K562 (cell line): ENCODE measurements around the gene SEMA3F. TPM values are rescaled to one million over a fixed set of nuclear protein-coding genes. Genes with fewer than 3 reads are reported as not detected.

ENCODE experiments used
- ESRRA ChIP-seq: fragments of 450-650 bp; IDR thresholded peaks from 2 replicates; pipeline ENCODE4 v1.6.1; 2014; ENCODE audit warnings: low read depth, mild to moderate bottlenecking, moderate library complexity, borderline replicate concordance
- GABPB1 ChIP-seq: sonication (generic); formaldehyde crosslinking; IDR thresholded peaks from 2 replicates; pipeline ENCODE4 v1.8.0; 2022; ENCODE audit warnings: mild to moderate bottlenecking, missing genetic modification reagents
- JUN ChIP-seq, 2 experiments: sonication (generic) in 1 of 2; formaldehyde crosslinking in 1 of 2; IDR thresholded peaks; 2 replicates each; pipeline versions ENCODE4 v1.6.1 to v1.8.0; 2012 to 2022; ENCODE audit warnings: borderline replicate concordance in 2 of 2, mild to moderate bottlenecking in 2 of 2, improper control_type of control experiment in 1 of 2, low read depth in 1 of 2, low read length in 1 of 2, missing genetic modification reagents in 1 of 2
- KLF16 ChIP-seq: IDR thresholded peaks from 2 replicates; pipeline ENCODE4 v1.6.1; 2016; ENCODE audit warnings: antibody characterized with exemption
- MBD2 ChIP-seq: sonication (generic); IDR thresholded peaks from 2 replicates; pipeline ENCODE4 v1.6.1; 2016; ENCODE audit warnings: low read depth, borderline replicate concordance
- RBM34 ChIP-seq: fragments of 200-400 bp; formaldehyde crosslinking; IDR thresholded peaks from 2 replicates; pipeline ENCODE4 v1.6.1; 2018; ENCODE audit warnings: low read length, borderline replicate concordance; ENCODE audit not compliant: insufficient read depth
- RBM39 ChIP-seq: fragments of 200-400 bp; formaldehyde crosslinking; optimal IDR thresholded peaks from 2 replicates; pipeline ENCODE3; 2018; ENCODE audit warnings: low read depth, low read length
- SMAD2 ChIP-seq: fragments of 150-350 bp; IDR thresholded peaks from 2 replicates; pipeline ENCODE4 v1.6.1; 2014; ENCODE audit warnings: low read depth, mild to moderate bottlenecking, low read length
- SMC3 ChIP-seq: conservative IDR thresholded peaks from 2 replicates; pipeline ENCODE4 v1.6.1; 2011; ENCODE audit warnings: low read depth, low read length, improper control_type of control experiment; ENCODE audit not compliant: insufficient read depth
- TAF15 ChIP-seq: fragments of 200-400 bp; formaldehyde crosslinking; IDR thresholded peaks from 2 replicates; pipeline ENCODE4 v1.6.1; 2017; ENCODE audit warnings: mild to moderate bottlenecking, low read depth, low read length, moderate library complexity
- WHSC1 ChIP-seq: IDR thresholded peaks from one replicate; pipeline ENCODE4 v1.6.1; 2012; ENCODE audit warnings: low read length, control low read depth, inconsistent platforms
- ZNF263 ChIP-seq: sonication (generic); formaldehyde crosslinking; IDR thresholded peaks from 2 replicates; pipeline ENCODE4 v1.8.0; 2022; ENCODE audit warnings: mild to moderate bottlenecking, missing genetic modification reagents, borderline replicate concordance
- ZNF354B ChIP-seq: fragments of 250-450 bp; sonication (Bioruptor Pico); IDR thresholded peaks from 2 replicates; pipeline ENCODE4 v1.4.0; 2020
- ZNF551 ChIP-seq: fragments of 250-450 bp; sonication (Bioruptor Pico); IDR thresholded peaks from 2 replicates; pipeline ENCODE4 v1.5.0; 2021; ENCODE audit warnings: mild to moderate bottlenecking, moderate library complexity
- polyA plus RNA-seq, 8 experiments: library from polyadenylated mRNA; depleted of rRNA in 4 of 8; stranded (reverse) in 5 of 8; unstranded in 3 of 8; fragments of >200 nt; fragmentation: Nextera tagmentation in 2 of 8; fragmentation: Illumina TruSeq in 1 of 8; extraction: Ambion mirVana in 2 of 8; extraction: Trizol in 1 of 8; gene quantifications; 2 replicates each; pipeline versions ENCODE4 v1.2.1 to v1.2.3, GENCODE V29; 2011 to 2014; ENCODE audit warnings: inconsistent platforms in 1 of 8, missing spikeins in 1 of 8
- total RNA-seq, 7 experiments: library from RNA; depleted of rRNA in 6 of 7; stranded (reverse); fragments of >200 nt in 6 of 7; fragmentation: Illumina TruSeq in 2 of 7; extraction: Trizol in 2 of 7; gene quantifications; 2 replicates each; pipeline versions ENCODE4 v1.2.1 to v1.2.3, GENCODE V29; 2011 to 2021; ENCODE audit warnings: low replicate concordance in 1 of 7
- TF ChIP-seq, protein P1 (sequence below): fragments of 250-450 bp; sonication (Bioruptor Pico); IDR thresholded peaks from 2 replicates; pipeline ENCODE4 v1.5.0; 2021; ENCODE audit warnings: mild to moderate bottlenecking, moderate library complexity
- TF ChIP-seq, protein P2 (sequence below), 2 experiments: IDR thresholded peaks; 2 replicates each; pipeline ENCODE4 v1.6.1; 2011; ENCODE audit warnings: borderline replicate concordance in 1 of 2, control low read depth in 1 of 2, low read depth in 1 of 2, low read length in 1 of 2, mild to moderate bottlenecking in 1 of 2, mixed read lengths in 1 of 2, moderate library complexity in 1 of 2; ENCODE audit not compliant: insufficient read depth in 1 of 2, insufficient read length in 1 of 2, poor library complexity in 1 of 2, severe bottlenecking in 1 of 2; ENCODE audit errors: extremely low read depth in 1 of 2
- TF ChIP-seq, protein P3 (sequence below): fragments of 450-650 bp; formaldehyde crosslinking; IDR thresholded peaks from 2 replicates; pipeline ENCODE4 v1.4.0; 2020; ENCODE audit warnings: mild to moderate bottlenecking, moderate library complexity
- TF ChIP-seq, protein P4 (sequence below): fragments of 250-450 bp; sonication (Bioruptor Pico); IDR thresholded peaks from 2 replicates; pipeline ENCODE4 v1.8.0; 2021; ENCODE audit warnings: moderate library complexity, mild to moderate bottlenecking, inconsistent platforms
- TF ChIP-seq, protein P5 (sequence below): IDR thresholded peaks from 3 replicates; pipeline ENCODE4 v1.6.1; 2011; ENCODE audit warnings: borderline replicate concordance, mild to moderate bottlenecking; ENCODE audit not compliant: insufficient read length, insufficient read depth

The SEMA3F gene
- total and polyA plus RNA-seq, 9 of the 15 experiments (the other 6 are each of a cell fraction or from before 2014, with no cell fraction given), result 0.58 to 3.0 (median 2.0) TPM; not detected in 2

DNA sequence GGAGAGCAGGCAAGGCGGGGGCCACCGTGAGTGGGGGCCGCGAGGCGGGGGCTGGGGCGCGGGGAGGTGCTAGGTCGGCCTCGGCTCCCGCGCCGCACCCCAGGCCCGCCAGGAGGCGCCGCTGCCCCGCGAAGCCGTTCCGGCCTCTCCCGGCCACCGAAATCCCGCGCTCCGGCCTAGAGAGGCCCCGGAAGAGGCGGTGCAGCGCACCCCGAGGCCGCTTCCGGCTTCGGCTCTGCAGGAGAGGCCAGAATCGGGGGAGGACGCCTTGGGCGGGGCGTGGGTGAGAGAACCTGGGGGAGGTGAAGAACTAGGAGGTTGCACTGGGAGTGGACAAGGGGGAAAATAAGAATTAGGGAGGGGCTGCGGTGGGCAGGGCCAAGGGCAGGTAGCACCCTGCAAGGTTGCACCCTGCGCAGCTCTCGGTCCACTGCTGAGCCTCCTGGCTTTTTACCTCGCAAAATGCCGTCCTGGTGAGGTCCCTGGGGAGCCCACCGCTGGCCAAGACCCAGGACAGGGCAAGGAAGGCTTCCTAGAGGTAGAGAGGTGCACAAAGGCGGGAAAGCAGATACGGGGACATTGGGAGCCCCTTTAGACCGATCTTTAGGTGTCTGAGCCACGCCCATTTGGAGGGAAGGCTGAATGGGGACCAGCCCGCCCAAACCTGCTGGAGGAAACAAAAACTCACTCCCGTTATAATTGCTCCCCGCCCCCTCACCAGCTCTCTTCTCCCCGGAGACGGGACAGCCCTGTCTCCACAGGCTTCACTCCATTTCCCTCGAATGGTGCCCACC, 72.5 kb downstream of the SEMA3F start (continued):
- TF ChIP-seq, protein P1, sequence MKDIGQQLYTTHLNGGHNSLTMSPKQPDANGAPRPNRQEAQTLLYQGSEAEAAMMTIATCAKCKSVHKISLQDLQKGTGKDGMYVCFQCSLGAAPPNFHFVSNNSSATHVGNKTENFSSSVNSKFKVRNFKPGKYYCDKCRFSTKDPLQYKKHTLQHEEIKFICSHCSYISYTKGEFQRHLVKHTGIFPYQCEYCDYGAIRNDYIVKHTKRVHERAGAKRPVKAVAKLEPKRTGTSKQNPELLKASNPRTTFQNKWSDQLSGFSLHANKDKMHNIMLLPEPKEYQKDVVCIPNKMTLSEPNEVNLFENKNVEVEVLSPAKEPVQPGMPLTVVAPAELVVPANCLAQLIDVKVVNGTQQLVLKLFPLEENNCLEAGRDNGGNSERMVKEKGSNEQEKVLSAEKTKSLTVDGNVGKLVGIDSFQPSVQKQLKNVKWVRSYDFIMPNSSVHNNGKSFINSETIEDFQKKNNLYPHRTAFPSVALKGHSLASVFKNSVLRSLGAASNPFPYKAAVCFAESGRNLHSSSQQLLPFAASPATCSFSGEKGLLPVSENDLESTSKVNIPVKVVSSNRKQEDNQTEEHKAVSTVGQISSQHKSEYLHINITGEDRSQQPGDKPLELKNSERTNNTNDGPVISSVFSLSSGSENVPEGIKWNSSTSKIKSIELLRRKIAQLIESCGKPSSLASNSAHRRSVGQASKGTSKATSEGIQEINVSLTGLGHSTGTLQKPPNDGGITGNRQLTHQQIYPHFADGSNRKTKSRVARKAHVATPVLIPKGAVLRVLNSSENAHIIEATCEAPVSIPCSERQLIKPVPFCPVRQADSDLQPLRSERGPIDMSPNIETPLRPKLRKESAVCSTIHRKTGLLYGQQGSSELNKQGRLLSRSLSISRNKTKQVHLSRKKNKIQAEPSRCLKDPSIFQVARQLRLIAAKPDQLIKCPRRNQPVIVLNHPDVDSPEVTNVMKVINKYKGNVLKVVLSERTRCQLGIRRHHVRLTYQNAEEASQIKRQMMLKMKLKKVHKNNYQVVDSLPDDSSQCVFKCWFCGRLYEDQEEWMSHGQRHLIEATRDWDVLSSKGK (CRISPR knock-in tag), result no peak
- TF ChIP-seq, protein P2, sequence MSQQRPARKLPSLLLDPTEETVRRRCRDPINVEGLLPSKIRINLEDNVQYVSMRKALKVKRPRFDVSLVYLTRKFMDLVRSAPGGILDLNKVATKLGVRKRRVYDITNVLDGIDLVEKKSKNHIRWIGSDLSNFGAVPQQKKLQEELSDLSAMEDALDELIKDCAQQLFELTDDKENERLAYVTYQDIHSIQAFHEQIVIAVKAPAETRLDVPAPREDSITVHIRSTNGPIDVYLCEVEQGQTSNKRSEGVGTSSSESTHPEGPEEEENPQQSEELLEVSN (IDR thresholded peaks at IDR 0.05; ENCODE audit: borderline replicate concordance in 1 of 2, extremely low read depth in 1 of 2, insufficient read depth in 1 of 2, insufficient read length in 1 of 2, low read depth in 1 of 2, low read length in 1 of 2, poor library complexity in 1 of 2, severe bottlenecking in 1 of 2), result peak; percentile 41 to 81
- TF ChIP-seq TAF15 (no peak), RBM34 (no peak), ZNF354B (CRISPR knock-in tag) (no peak), ZNF263 (CRISPR knock-in tag) (no peak), WHSC1 (no peak), SMC3 (peak; percentile 90), GABPB1 (CRISPR knock-in tag) (peak; percentile 96), ESRRA (peak; percentile 40; the same call in 1 of the 2 replicates), RBM39 (no peak), ZNF551 (no peak), KLF16 (peak; percentile 69; the same call in 1 of the 2 replicates), SMAD2 (no peak), MBD2 (peak; percentile 11; the same call in 1 of the 2 replicates), JUN (IDR thresholded peaks at IDR 0.05; ENCODE audit: borderline replicate concordance, low read depth, low read length) (0 out of 2 replicates have a peak, but pooled peaks have one; percentile 31), JUN (CRISPR knock-in tag; IDR thresholded peaks at IDR 0.05; ENCODE audit: borderline replicate concordance) (no peak)
- TF ChIP-seq, protein P3, sequence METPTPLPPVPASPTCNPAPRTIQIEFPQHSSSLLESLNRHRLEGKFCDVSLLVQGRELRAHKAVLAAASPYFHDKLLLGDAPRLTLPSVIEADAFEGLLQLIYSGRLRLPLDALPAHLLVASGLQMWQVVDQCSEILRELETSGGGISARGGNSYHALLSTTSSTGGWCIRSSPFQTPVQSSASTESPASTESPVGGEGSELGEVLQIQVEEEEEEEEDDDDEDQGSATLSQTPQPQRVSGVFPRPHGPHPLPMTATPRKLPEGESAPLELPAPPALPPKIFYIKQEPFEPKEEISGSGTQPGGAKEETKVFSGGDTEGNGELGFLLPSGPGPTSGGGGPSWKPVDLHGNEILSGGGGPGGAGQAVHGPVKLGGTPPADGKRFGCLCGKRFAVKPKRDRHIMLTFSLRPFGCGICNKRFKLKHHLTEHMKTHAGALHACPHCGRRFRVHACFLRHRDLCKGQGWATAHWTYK (CRISPR knock-in tag), result no peak
- TF ChIP-seq, protein P4, sequence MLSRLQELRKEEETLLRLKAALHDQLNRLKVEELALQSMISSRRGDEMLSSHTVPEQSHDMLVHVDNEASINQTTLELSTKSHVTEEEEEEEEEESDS (CRISPR knock-in tag), result no peak
- TF ChIP-seq, protein P5, sequence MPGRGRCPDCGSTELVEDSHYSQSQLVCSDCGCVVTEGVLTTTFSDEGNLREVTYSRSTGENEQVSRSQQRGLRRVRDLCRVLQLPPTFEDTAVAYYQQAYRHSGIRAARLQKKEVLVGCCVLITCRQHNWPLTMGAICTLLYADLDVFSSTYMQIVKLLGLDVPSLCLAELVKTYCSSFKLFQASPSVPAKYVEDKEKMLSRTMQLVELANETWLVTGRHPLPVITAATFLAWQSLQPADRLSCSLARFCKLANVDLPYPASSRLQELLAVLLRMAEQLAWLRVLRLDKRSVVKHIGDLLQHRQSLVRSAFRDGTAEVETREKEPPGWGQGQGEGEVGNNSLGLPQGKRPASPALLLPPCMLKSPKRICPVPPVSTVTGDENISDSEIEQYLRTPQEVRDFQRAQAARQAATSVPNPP, result no peak
